GM19452 (cell line): Measurements from ENCODE around the gene TCAP.
A peak's percentile ranks its signal among the peaks of the same experiment; 100 is the strongest.

Experiments used
- ATAC-seq: cut with Tn5 transposase; IDR thresholded peaks from one replicate; pipeline ENCODE4 v1.9.1; 2021; ENCODE audit not compliant: unreplicated experiment

TCAP gene

DNA sequence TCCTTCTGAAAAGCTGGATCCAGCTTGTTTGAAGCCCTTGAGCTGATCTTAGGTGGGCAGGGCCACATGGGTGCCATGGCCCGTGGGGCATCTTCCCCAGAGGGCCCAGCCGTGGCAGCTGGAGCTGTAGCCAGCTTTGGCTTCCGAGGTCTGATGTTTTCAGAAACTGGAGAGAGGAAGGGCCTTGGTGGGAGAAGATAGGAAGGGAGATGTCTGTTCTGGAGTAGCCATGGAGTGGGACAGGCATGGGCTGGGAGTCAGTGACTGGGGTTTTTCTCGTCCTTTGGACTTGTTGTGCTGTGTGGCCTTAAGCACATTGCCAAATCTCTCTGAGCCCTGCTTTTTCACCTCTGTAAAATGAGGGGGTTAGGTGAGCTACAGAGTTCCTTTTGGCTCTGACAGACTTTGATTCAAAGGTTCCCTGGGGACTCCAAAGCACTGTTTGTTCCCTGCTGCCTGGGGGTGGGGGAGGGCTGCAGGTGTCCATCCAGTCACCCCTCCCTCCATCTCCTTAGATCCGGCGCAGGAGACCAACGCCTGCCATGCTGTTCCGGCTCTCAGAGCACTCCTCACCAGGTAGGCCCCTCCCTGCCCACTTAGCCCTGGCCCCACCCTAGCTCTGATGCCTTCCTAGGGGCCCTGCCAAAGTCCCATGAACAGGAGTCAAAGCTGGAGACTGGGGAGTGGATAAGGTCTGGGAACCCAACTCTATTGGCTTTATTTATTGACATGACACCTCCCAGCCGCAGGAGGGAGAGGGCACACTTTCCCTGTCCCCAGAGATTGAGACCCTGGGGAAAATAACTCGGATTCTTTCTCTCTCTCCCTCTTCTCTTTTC is 36.3 kb upstream of the TCAP start:
- no peak for ATAC-seq

DNA sequence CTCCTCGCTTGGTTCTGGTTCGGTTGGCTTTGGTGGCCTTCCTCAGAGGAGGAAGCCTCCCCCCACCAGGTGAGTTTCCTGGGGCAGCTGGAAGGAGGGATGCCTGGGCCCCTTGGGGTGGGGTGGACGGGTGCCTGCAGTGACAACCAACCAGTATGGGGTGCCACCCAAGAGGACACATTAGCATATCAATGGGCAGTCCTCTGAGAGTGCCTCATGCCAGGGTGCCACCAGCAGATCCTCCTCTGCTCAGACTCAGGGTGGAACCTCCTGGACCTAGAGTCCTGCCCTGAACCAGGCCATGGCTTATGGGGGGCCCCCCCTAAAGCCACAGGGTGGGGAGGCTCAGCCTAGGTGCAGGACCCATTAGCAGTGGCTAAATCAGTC is 35.7 kb upstream of the TCAP start:
- ATAC-seq = no peak

DNA sequence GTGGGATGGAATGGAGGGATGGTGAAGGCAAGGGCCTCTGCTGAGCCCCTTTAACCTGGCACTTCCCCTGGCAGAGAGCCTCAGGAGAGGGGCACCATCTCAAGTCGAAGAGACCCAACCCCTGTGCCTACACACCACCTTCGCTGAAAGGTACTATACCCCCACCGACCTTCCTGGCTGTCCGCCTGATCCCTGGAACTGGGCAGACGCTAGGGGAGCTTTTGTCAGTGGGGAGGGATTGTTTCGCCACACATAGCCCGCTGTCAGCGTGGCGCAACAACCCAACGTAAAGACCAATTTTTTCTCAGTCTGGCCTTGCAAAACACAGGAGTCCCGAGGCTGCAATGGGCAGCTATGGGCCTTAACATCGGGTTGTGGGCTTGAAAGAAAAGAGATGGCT is 35.3 kb upstream of the TCAP start:
- no peak for ATAC-seq

DNA sequence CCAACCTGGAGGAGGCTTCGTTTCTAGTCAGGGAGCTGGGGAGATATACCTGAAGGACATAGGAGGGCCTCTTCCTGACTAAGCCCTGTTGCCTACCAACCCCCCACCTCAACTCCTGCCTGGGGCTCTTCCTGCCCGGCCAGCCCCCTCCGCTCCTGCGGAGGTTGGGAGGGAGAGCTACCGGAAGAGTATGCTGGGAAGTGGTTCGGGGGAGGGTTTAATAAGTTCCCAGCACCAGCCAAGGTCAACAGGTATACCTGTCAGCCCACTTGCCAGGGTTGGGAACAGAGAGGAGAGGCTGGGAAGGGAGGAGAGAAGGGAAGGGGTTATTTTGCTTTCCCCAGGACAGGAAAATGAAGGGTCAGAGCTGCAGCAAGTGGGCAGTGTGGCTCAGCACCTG is 33.7 kb upstream of the TCAP start:
- ATAC-seq = no peak

DNA sequence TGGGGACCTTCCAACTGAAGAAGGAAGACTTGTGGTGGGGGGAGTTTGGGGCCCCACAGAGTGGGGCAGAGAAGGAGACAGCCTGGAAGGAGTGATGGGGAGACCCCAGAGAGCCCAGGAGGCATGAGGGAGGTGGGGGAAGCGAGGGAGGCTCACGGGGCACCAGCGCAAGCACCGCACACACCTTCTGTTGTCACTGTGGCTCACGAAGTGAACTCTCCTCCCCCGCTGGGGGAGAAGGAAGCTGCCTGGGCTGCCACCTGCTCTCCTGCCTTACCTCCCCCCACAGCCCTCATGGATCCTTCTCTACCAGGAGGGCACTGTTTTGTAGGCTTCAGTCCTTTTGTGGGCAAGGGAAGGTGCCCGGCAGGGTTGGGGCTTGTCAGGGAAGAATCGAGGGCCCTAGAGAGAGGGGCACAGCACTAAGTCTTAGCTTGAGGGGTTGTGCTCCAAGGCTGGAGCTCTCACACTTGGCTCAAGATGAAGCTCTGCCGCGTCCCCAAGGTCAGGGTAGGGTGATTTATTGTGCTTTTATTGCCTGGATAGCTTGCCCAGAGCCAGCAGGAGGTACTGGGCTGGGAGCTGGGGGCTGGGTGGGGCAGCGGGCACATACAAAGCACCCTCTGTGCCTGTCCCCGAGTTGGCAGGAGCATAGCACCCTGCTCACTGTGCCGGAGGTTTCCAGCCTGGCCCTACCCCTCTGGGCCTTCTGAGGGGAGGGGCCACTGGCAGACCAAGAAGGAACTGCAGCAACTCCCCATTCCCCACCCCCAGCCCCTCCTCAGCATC is 32.8 kb upstream of the TCAP start:
- no peak for ATAC-seq

DNA sequence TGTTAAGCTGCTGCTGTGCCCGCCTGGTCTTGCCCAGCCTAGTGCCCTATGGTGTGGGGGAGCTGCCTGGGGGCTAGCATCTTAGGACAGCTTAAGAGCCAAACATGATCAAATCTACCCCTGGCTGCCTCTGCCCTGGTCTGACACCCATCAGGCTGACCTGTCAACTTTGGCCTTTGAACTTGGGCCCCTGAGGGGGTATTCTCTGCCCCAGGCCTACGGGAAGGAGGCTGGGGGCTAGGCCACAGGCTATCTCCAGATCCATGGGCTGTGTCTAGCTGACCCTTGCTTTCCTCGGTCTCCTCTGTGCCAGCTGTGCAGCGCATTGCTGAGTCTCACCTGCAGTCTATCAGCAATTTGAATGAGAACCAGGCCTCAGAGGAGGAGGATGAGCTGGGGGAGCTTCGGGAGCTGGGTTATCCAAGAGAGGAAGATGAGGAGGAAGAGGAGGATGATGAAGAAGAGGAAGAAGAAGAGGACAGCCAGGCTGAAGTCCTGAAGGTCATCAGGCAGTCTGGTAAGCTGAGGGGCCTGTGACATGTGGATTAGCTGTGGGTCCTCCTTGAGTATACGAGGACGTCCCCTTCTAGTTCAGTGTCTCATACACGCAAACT is 31.5 kb upstream of the TCAP start:
- ATAC-seq = no peak

DNA sequence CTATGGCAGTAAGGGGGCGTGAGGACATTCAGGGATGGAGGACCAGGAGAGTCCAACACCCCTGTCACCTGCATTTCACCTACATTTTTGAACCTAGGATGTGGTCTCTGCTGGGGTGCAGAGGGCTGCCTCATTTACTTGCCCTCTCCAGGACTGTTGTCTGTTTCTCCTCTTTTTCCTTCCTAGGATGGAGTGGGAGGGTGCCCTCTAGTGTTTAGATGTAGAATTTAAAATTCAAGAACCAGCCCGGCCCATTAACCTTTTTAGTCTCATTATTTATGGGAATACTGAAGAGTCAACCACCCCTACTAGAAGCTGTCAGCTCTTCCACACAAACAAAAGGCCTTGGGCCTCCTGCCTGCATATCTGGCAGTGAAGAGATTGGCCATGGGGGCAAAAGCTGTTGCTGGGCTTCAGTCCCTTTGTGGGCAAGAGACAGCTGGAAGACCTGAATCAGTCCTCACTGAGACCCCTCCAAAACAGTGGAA is 30.7 kb upstream of the TCAP start:
- ATAC-seq = no peak

DNA sequence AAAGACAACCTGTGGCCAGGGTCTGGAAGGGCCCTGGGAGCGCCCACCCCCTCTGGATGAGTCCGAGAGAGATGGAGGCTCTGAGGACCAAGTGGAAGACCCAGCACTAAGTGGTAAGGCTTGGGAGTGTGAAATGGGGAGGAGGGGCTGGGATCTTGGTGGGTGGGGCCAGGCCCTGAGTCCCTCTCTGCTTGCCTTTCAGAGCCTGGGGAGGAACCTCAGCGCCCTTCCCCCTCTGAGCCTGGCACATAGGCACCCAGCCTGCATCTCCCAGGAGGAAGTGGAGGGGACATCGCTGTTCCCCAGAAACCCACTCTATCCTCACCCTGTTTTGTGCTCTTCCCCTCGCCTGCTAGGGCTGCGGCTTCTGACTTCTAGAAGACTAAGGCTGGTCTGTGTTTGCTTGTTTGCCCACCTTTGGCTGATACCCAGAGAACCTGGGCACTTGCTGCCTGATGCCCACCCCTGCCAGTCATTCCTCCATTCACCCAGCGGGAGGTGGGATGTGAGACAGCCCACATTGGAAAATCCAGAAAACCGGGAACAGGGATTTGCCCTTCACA is 29.5 kb upstream of the TCAP start:
- no peak for ATAC-seq

DNA sequence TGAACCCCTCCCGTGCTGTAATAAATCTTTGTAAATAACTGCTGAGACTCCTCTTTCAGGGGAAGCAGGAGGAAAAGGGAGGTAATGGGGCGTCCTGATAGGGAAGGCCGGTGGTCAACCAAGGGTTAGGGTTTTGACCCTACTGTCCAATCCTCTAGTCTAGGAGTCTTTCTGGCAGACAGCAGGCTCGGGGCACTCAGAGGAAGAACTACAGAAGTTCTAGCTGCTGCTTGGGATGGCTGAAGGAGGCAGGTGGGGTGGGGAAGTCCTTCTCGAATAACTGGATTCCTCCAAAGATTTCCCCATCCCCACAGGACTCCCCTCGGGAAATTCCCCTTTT is 28.6 kb upstream of the TCAP start:
- ATAC-seq = peak; percentile 14

DNA sequence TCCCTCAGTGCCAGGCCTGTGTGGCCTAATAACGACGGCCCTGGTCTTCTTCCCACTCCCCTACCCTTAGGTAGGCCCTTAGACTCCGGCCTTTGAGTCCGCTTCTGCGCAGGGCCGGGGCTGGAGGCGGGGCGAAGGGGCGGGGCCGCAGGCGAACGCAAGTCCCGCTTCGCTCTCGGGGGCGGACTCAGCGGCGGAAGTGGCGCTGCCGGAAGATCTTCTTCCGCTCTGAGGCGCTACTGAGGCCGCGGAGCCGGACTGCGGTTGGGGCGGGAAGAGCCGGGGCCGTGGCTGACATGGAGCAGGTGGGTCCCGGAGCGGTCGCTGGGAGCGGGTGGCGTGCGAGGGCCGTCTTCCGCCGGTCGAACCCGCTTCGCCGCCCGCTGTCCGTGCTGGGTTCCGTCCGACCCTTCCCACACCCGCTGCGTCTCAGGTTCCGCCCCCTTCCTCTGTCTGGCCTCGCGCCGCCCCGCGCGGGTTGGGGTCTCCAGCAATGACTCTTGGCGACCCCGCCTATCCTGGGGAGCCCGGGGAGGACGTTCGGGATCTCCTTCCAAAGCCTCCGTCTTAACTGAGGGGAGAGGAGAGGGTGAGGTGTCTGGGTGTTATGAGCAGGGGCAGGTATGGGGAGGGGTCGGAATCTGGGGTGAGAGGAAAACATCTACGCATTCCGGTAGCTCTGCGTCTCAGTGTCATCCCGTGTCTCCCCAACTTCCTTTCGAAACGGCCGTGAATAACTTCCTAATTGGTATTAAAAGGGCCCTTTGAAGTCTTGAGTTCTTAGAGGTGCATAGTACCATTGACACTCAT is 28.0 kb upstream of the TCAP start, which contains the start of gene STARD3:
STARD3 (plus strand) TSS at position 218 of the 810 bp plus-strand sequence. CDS start 16,388 bp downstream, outside the sequence.
- ATAC-seq = peak; percentile 88

DNA sequence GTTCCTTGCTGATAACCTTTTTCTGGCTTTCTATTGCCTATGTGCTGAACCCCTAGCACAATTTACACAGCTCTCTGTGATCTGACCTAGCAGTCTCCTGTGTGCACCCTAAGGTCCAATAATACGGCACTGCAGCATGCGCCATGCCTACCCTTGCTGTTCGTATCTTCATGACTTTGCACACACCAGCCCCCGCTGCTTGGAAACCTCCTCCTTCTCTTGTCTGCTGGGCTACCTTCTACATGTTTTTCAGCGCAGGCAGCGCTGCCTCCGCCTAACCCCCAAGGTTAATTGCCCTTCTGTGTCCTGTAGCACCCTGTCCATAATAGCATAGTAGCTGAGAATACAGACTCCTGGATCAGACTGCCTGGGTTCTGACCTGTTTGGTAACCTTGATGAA is 26.8 kb upstream of the TCAP start:
- ATAC-seq = no peak

DNA sequence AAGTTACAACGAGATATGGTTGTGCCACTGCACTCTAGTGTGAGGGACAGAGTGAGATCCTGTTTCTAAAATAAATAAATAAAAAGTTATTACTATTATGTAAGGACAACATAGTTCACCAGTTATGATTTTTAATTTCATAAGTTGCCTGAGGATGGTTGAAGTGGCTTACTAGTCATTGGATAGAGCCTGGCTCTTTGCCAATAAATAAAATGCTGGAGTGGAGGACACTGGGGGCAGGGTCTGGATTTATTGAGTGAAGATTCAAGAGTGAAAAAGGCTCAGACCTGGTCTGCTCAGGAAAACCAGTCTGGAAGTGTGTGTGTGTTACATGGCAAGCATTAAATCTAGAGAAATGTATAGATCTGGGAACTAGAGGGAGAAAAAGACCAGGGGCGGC is 26.1 kb upstream of the TCAP start:
- ATAC-seq = no peak

DNA sequence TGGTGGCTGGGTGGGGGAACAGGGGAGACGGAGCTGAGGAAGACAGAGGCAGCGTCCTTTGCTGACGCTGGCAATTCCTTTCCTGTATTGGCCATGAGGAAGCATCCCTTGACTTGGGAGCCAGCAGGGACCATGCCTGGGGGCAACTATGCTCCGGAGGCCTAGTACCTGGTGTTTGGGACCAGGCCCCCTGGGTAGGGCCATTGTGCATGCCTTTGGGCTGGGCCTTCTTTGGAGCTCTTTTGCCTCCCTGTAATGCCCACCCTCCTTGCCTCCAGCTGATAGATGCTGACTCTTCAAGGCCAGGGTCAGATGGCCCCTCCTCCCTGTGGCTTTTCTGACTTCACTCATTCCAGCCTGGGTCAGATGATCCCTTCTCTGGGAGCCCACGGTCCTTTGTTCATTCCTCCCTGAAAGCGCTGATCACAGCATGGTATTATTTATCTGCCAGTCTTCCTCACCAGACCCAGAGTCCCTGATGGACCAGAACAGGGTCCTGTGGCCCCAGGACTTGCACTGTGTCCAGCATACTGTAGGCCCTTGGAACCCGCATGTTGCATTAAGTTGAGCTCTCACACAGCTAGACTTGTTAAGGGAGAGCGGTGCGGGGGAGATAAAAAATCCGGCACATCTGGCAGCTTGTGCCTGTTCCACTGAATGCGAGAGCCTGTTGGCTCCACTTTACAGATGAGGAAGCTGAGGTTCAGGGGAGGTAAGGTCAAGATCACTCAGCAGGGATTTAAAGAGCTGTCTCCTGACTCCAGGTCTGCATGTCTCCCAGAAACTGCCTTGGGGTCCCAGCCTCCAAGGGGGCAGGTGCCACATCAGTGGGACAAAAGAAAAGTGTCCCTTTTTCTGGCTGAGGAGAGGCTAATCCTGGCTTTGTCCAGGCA is 25.3 kb upstream of the TCAP start:
- no peak for ATAC-seq

DNA sequence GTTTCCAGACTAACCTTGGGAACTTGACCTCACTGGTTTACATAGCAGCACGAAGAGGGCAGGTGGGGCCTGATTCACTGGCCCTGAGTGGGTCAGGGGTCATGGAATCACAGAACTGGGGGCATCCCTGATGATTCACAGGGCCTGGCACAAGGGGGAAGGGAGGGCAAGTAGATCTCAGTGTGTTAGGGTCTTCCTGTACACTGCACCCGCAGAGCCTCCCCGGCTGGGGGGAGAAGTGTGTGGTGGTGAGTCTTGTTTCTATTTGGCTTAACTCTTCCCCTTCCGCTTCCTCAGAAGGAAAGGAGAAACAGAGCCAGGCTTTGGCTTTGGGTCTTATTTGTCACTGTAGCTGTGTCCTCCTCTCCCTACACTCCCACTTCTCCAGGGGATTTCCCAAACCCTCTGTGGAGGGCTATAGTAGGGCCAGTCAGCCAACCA is 24.5 kb upstream of the TCAP start:
- no peak for ATAC-seq

DNA sequence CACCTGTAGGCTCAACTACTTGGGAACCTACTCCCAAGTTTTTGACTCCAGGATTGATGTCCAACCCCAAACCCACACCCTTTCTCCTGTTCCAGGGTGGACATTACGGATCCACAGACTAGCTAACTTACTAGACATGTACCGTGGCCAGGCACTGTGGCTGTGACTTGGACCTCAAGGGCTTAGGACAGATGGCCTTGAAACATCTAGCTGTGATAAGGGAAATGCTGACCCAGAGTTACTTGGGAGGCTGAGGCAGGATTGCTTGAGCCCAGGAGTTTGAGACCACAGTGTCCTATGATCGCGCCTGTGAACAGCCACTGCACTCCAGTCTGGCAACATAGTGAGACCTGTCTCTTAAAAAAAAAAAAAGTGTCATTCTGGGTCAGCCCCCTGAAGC is 24.1 kb upstream of the TCAP start:
- no peak for ATAC-seq

DNA sequence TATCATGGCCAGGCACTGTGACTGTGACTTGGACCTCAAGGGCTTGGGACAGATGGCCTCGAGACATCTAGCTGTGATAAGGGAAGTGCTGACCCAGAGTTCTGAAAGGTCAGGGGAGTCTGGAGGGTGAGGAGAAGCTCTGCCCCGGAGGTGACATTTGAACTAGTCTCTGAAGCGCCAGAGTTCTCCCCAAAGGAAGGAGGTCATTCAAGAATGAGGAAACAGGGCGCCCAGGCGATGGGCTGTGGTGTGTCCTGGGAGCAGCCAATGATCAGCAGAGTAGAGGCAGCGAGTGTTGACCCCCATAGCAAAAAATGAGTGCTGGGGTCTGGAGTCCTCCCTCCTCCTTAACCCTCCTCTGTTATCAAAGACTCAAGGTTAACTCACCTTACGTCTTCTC is 23.3 kb upstream of the TCAP start:
- ATAC-seq = no peak

DNA sequence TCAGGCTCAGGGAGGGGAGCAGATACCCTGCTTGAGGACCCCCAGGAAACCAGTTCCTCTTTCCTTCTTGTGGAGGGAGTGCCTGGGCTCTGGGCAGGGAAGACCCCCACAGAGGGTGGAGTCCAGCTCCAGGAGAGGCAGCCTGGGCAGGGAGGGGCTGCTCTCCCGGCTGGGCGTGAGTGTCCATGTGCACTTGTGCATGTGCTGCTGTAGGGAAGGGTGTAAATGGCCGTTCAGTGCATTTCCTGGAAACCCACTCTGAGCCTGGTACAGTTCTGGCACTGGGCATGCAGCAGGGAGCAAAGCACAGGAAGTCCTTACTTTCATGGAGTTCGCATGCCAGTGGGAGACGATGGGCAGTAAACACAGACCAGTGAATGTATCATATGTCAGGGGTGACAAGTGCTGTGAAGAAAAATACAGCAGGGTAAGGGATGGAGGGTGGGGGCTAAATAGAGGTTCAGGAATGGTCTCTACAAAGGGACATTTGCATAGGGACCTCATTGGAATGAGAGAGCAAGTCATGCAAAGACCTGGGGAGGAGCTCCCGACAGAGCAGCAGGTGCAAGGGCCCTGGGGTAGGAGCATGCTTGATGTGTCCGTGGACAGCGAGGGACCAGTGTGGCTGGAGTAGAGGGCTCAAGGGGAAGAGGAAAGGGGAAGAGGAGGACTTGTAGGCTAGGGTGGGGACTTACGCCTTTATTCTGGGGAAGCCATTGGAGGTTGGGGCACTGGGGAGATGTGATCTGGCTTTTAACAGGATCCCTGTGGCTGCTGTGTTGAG is 22.7 kb upstream of the TCAP start:
- ATAC-seq = no peak

DNA sequence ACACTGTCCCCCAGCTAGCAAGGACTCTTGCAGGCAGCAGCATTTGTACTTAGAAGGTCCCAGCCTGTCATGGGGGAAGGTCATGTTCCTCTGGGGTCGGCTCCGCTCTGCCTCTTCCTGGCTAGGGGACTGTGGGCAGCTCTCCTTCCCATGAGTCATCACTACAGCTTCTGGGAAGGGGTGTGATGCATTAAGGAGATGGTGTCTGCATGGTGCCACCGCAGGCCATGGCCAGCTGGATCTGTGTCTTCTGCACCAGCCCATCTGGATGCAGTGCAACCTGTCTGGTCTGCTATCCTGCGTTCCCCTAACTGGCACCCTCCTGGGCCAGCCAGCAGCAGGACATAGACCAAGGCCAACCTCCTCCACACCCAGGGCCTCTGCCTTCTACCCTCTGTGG is 21.9 kb upstream of the TCAP start:
- no peak for ATAC-seq

DNA sequence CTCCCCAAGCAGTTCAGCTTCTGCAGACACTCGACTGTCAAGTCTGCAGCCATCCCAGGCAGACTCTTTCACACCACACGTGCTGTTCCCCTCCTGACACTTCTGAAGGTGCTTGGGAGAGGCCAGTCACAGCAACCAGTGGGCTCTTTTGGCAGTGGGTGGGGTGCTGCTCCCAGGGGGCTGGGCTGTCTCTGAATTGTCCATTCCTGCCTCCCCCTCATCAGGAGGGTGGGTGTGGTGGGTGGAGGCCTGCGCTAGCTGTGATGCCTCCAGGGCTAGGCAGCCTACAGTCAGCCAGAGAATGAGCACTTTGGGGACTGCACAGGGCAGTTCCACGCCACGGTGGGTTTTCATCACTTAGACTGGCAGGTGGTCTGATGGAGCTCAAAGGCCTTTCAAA is 17.9 kb upstream of the TCAP start:
- no peak for ATAC-seq
